T-helper 1 cell treated with Interleukin-12 subunit alpha and Interleukin-12 subunit beta and Interleukin-4 antibody, amounts not matched to agents 30 μg/mL and 1 μg/mL, for 36 hours (primary cell): ENCODE results near the gene LDLRAD3.
"Not testable (repeated sequence)": the region's sequence is repeated elsewhere in the genome, so short reads cannot be mapped to it uniquely, and the experiment has no call there.

ENCODE experiments used
- H3K27ac Mint-ChIP-seq: one replicate; pipeline ENCODE4 v1.8.0; 2021; ENCODE audit warnings: mild to moderate bottlenecking, mixed read lengths
- H3K27me3 Mint-ChIP-seq: one replicate; pipeline ENCODE4 v1.8.0; 2021; ENCODE audit warnings: low read depth, mixed read lengths
- H3K36me3 Mint-ChIP-seq: one replicate; pipeline ENCODE4 v1.8.0; 2021; ENCODE audit warnings: low read depth, mixed read lengths
- H3K4me1 Mint-ChIP-seq: one replicate; pipeline ENCODE4 v1.8.0; 2021; ENCODE audit warnings: low read depth, mixed read lengths
- H3K4me3 Mint-ChIP-seq: one replicate; pipeline ENCODE4 v1.8.0; 2021; ENCODE audit warnings: mild to moderate bottlenecking, moderate library complexity, mixed read lengths
- H3K9me3 Mint-ChIP-seq: one replicate; pipeline ENCODE4 v1.8.0; 2021; ENCODE audit warnings: mixed read lengths

LDLRAD3 gene

GRCh38 chr11:36037031-36037430, 93.2 kb downstream of the LDLRAD3 start:
- no peak overlapping the region for H3K27ac Mint-ChIP-seq
- H3K27me3 Mint-ChIP-seq = peaks cover 6% of the 10 kb centered on the region
- H3K36me3 Mint-ChIP-seq = no peaks in the 10 kb centered on the region
- no peaks in the 10 kb centered on the region for H3K9me3 Mint-ChIP-seq
- no peaks in the 10 kb centered on the region for H3K4me1 Mint-ChIP-seq
- H3K4me3 Mint-ChIP-seq = no peak overlapping the region

GRCh38 chr11:36038541-36038940, 94.7 kb downstream of the LDLRAD3 start:
- H3K4me3 Mint-ChIP-seq = no peak overlapping the region
- no peaks in the 10 kb centered on the region for H3K9me3 Mint-ChIP-seq
- H3K27ac Mint-ChIP-seq = no peak overlapping the region
- H3K36me3 Mint-ChIP-seq = no peaks in the 10 kb centered on the region
- H3K4me1 Mint-ChIP-seq = no peaks in the 10 kb centered on the region
- peaks cover 8% of the 10 kb centered on the region for H3K27me3 Mint-ChIP-seq

DNA sequence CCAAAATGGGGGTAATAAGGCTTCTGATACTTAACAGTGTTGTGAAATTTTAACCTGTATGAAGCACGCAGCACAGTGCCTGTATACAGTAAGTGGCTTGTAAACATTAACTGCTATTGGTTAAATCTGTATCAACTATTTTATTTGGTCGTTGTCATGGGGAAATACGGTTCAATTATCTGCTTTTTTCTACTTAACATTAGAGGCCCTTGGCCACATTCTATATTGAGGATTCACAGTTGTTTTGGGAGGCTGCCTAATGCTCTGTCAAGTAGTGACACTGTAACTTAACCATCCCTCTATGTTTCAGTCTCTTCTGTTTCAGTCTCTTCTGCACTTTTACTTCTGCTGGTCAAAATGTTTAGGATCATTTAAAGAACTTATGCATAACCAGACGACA, 95.6 kb downstream of the LDLRAD3 start:
- Mint-ChIP-seq H3K9me3 (no peaks in the 10 kb centered on the region), H3K4me1 (no peaks in the 10 kb centered on the region), H3K4me3 (no peak overlapping the region), H3K27ac (no peak overlapping the region), H3K36me3 (no peaks in the 10 kb centered on the region), H3K27me3 (peaks cover 8% of the 10 kb centered on the region)

GRCh38 chr11:36041988-36042611, 98.2 kb downstream of the LDLRAD3 start:
- Mint-ChIP-seq H3K4me1 (no peaks in the 10 kb centered on the region), H3K27me3 (peaks cover 8% of the 10 kb centered on the region), H3K4me3 (no peak overlapping the region), H3K27ac (no peak overlapping the region), H3K36me3 (no peaks in the 10 kb centered on the region), H3K9me3 (peaks cover 4% of the 10 kb centered on the region)

DNA sequence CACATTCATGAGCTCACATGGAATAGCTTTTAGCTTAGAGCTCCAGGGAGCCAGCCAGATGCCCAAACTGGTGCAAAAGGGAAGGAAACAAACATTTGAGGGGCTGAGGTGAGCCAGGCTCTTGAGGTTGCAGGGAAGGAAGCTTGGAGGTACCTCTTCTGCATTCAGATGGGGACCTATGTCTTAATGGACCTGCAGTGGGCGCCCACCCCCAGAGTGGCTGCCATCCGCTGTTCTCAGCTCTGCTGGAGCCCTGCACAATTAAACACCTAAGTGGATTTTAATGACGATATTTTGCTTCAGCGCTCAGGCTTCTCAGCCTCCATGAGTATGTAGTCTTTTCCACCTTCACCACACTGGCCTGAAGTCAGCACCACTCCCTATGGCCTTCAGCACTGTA, 100.8 kb downstream of the LDLRAD3 start:
- peaks cover 4% of the 10 kb centered on the region for H3K9me3 Mint-ChIP-seq
- H3K4me1 Mint-ChIP-seq = no peaks in the 10 kb centered on the region
- H3K36me3 Mint-ChIP-seq = no peaks in the 10 kb centered on the region
- H3K4me3 Mint-ChIP-seq = no peak overlapping the region
- H3K27me3 Mint-ChIP-seq = peaks cover 13% of the 10 kb centered on the region
- H3K27ac Mint-ChIP-seq = no peak overlapping the region

GRCh38 chr11:36045945-36046344, 102.1 kb downstream of the LDLRAD3 start:
- not testable (repeated sequence) for H3K4me3 Mint-ChIP-seq, H3K27ac Mint-ChIP-seq, H3K9me3 Mint-ChIP-seq, H3K36me3 Mint-ChIP-seq, H3K4me1 Mint-ChIP-seq
- peaks cover 13% of the 10 kb centered on the region for H3K27me3 Mint-ChIP-seq

- H3K27me3 Mint-ChIP-seq = peaks cover 8% of the 10 kb centered on the region
- H3K9me3 Mint-ChIP-seq = peaks cover 4% of the 10 kb centered on the region
- no peaks in the 10 kb centered on the region for H3K36me3 Mint-ChIP-seq
- H3K27ac Mint-ChIP-seq = no peak overlapping the region
- H3K4me3 Mint-ChIP-seq = no peak overlapping the region
- no peaks in the 10 kb centered on the region for H3K4me1 Mint-ChIP-seq
Measured at GRCh38 chr11:36046932-36047331, 103.1 kb downstream of the LDLRAD3 start.

- Mint-ChIP-seq H3K9me3 (peaks cover 4% of the 10 kb centered on the region), H3K27me3 (peaks cover 5% of the 10 kb centered on the region), H3K4me1 (no peaks in the 10 kb centered on the region), H3K27ac (no peak overlapping the region), H3K36me3 (no peaks in the 10 kb centered on the region), H3K4me3 (no peak overlapping the region)
Measured at GRCh38 chr11:36047344-36047743, 103.5 kb downstream of the LDLRAD3 start.

- no peak overlapping the region for H3K27ac Mint-ChIP-seq
- no peaks in the 10 kb centered on the region for H3K36me3 Mint-ChIP-seq
- no peaks in the 10 kb centered on the region for H3K4me1 Mint-ChIP-seq
- peaks cover 4% of the 10 kb centered on the region for H3K9me3 Mint-ChIP-seq
- H3K27me3 Mint-ChIP-seq = peaks cover 5% of the 10 kb centered on the region
- H3K4me3 Mint-ChIP-seq = no peak overlapping the region
Measured at GRCh38 chr11:36048496-36049247, 104.8 kb downstream of the LDLRAD3 start.

DNA sequence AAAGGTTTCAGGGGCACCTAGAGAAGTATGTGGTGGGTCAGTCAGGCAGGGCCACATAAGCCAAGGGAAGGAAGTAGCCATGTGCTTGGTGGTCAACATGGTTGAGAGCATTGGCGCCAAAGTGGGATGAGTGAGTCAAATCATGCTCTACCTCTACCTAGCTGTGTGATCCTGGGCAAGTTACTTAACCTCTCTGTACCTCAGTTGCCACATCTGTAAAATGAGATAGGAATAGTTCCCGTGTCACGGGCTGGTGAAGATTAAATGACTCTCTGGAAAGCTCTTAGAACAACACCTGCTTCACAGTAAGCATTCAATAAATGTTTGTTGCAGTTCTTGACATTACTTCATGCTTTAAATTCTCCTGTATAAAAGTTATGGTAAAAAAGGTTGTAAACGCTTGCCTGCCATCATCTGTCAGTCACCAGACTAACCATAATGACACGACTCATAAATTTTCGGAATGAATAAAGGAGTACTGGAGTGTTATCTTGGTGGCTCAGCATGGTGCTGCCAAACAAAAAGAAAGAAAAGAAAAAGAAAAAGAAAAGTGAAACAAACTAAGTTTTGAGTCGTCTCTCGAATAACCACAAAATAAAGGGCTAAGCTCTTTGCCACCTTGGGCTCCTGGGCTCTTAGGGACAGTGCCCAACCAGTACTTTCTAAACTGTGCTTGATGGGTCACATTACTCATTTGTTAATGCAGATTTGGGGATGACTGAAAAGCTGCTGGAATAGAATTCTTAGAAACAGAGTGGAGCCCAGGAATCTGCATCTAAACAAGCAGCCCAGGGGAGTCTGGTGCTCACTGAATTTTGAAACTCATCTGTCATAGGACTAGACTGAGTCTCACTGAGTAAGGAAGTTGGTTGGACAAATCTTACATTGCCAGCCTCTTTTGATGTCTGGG, 107.6 kb downstream of the LDLRAD3 start:
- H3K4me1 Mint-ChIP-seq = no peaks in the 10 kb centered on the region

DNA sequence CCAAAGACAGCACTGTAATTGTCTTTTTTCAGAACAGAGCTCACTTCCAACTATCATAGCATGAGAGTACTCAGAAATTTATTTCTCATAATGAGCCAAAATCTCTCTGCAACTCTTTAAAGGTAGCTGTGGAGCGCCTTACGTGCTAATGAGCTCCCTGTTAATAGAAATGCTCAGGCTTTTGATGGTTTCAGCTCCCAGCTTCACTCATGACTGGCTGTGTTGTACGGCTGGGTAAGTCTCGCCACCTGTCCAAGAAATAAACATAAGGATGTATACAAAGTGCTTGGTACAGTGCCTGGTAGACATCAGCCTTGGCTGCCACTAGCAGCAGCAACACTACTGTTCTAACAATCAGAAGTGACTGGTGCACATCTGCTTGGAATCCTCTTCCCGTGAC, 109.4 kb downstream of the LDLRAD3 start:
- Mint-ChIP-seq H3K4me1 (no peaks in the 10 kb centered on the region), H3K9me3 (peaks cover 7% of the 10 kb centered on the region), H3K36me3 (no peaks in the 10 kb centered on the region), H3K27me3 (peaks cover 3% of the 10 kb centered on the region), H3K27ac (no peak overlapping the region), H3K4me3 (no peak overlapping the region)

More for the DNA sequence above, 107.6 kb downstream of the LDLRAD3 start:
- H3K4me3 Mint-ChIP-seq = no peak overlapping the region
- peaks cover 7% of the 10 kb centered on the region for H3K9me3 Mint-ChIP-seq
- no peak overlapping the region for H3K27ac Mint-ChIP-seq
- H3K36me3 Mint-ChIP-seq = no peaks in the 10 kb centered on the region
- H3K27me3 Mint-ChIP-seq = peaks cover 5% of the 10 kb centered on the region

DNA sequence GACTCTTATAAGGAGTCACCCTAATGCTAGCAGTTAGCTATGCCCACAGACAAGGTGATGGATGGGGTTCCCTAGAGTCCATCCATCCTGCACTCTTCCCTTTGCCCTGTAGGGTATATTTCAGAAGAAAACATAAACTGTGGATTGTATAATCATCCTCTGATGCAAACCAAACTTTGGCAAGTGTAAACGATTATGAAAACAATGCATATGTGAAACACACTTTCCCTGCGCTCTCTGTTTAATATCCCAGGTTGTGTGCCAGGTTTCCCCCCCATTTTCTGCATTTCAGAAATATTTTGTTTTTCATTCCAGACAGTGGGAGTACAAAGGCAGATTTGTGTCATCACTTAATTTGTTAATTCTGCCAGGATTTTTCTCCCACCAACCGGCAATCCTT, 110.0 kb downstream of the LDLRAD3 start:
- no peaks in the 10 kb centered on the region for H3K4me1 Mint-ChIP-seq
- no peaks in the 10 kb centered on the region for H3K27me3 Mint-ChIP-seq

GRCh38 chr11:36054628-36055027, 110.8 kb downstream of the LDLRAD3 start:
- peaks cover 3% of the 10 kb centered on the region for H3K27me3 Mint-ChIP-seq

More for the DNA sequence above, 110.0 kb downstream of the LDLRAD3 start:
- no peaks in the 10 kb centered on the region for H3K36me3 Mint-ChIP-seq
- no peak overlapping the region for H3K27ac Mint-ChIP-seq
- H3K4me3 Mint-ChIP-seq = no peak overlapping the region
- H3K9me3 Mint-ChIP-seq = peaks cover 7% of the 10 kb centered on the region

GRCh38 chr11:36056160-36056751, 112.4 kb downstream of the LDLRAD3 start:
- peaks cover 7% of the 10 kb centered on the region for H3K9me3 Mint-ChIP-seq
- no peaks in the 10 kb centered on the region for H3K4me1 Mint-ChIP-seq
- peaks cover 8% of the 10 kb centered on the region for H3K27me3 Mint-ChIP-seq
- H3K36me3 Mint-ChIP-seq = no peaks in the 10 kb centered on the region
- H3K27ac Mint-ChIP-seq = no peak overlapping the region
- no peak overlapping the region for H3K4me3 Mint-ChIP-seq

More at GRCh38 chr11:36054628-36055027, 110.8 kb downstream of the LDLRAD3 start:
- no peaks in the 10 kb centered on the region for H3K36me3 Mint-ChIP-seq
- no peak overlapping the region for H3K27ac Mint-ChIP-seq
- no peak overlapping the region for H3K4me3 Mint-ChIP-seq
- H3K4me1 Mint-ChIP-seq = no peaks in the 10 kb centered on the region
- H3K9me3 Mint-ChIP-seq = peaks cover 7% of the 10 kb centered on the region
